HG03439 (cell line): ENCODE results near the gene NFATC2.

Experiments
- ATAC-seq: cut with Tn5 transposase; IDR thresholded peaks from one replicate; pipeline ENCODE4 v1.9.1; 2021; ENCODE audit warnings: mild to moderate bottlenecking, moderate library complexity; ENCODE audit not compliant: unreplicated experiment

Gene NFATC2

GRCh38 chr20:51542571-51543421 is at the start of gene NFATC2:
NFATC2 (minus strand) TSS chr20:51542719; CDS start chr20:51542499, 220 bp downstream.
- peak; percentile 40 for ATAC-seq

GRCh38 chr20:51591871-51592270 is 49.4 kb upstream of the NFATC2 start:
- no peak for ATAC-seq

GRCh38 chr20:51588762-51589161 is 46.2 kb upstream of the NFATC2 start:
- no peak for ATAC-seq

- no peak for ATAC-seq
Observed at GRCh38 chr20:51587145-51587544, 44.6 kb upstream of the NFATC2 start.

- ATAC-seq = no peak
Observed at GRCh38 chr20:51586005-51586440, 43.5 kb upstream of the NFATC2 start.

- no peak for ATAC-seq
Observed at GRCh38 chr20:51585148-51585547, 42.6 kb upstream of the NFATC2 start.

- ATAC-seq = no peak
Observed at GRCh38 chr20:51584737-51585136, 42.2 kb upstream of the NFATC2 start.

GRCh38 chr20:51584116-51584515 is 41.6 kb upstream of the NFATC2 start:
- no peak for ATAC-seq

- ATAC-seq = no peak
Observed at GRCh38 chr20:51583499-51583898, 41.0 kb upstream of the NFATC2 start.

GRCh38 chr20:51583073-51583472 is 40.6 kb upstream of the NFATC2 start:
- no peak for ATAC-seq

- ATAC-seq = no peak
Observed at GRCh38 chr20:51581571-51581970, 39.1 kb upstream of the NFATC2 start.

GRCh38 chr20:51579137-51579536 is 36.6 kb upstream of the NFATC2 start:
- ATAC-seq = no peak

GRCh38 chr20:51578145-51578459 is 35.6 kb upstream of the NFATC2 start:
- ATAC-seq = no peak

GRCh38 chr20:51577432-51578144 is 35.1 kb upstream of the NFATC2 start:
- ATAC-seq = no peak

- ATAC-seq = no peak
Observed at GRCh38 chr20:51575486-51575885, 33.0 kb upstream of the NFATC2 start.

GRCh38 chr20:51574248-51575033 is 31.9 kb upstream of the NFATC2 start:
- ATAC-seq = no peak

- no peak for ATAC-seq
Observed at GRCh38 chr20:51573576-51574243, 31.2 kb upstream of the NFATC2 start.

GRCh38 chr20:51571460-51571794 is 28.9 kb upstream of the NFATC2 start:
- no peak for ATAC-seq

- ATAC-seq = no peak
Observed at GRCh38 chr20:51570739-51571459, 28.4 kb upstream of the NFATC2 start.
